ENCODE measurements around the gene TENT4B. TPM values are rescaled to one million over a fixed set of nuclear protein-coding genes. Genes with fewer than 3 reads are reported as not detected.
A peak's percentile ranks its signal among the peaks of the same experiment; 100 is the strongest.

TENT4B gene
- total RNA-seq, 1 donor from 2014 or later, result 16.6 TPM

DNA sequence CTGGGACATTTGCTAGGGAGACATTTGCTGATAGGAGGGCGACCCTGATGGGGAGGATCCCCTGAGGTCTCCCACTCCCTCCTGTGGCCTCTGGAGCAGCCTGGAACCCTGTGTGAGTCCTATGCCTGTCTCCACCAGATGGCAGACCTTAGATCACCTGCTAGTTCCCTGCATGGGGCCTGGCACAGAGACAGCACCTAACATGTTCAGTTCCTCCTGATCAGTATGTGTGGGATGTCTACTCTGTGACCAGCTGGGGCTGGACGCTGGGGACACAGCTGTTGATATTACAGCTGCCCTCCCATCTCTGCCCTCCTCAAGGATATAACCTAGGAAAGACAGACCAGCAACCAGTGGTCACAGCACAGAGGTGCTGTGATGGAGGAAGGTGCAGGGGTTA lies 112.2 kb downstream of the TENT4B start:
- peak; percentile 83 for DNase-seq
- Mint-ChIP-seq H3K27ac (peak overlapping the region; percentile 85), H3K4me3 (peak overlapping the region; percentile 79), H3K4me1 (peaks cover 52% of the 10 kb centered on the region), H3K27me3 (peaks cover 6% of the 10 kb centered on the region), H3K36me3 (ENCODE audit: low read depth) (peaks cover 12% of the 10 kb centered on the region), H3K9me3 (no peaks in the 10 kb centered on the region)
- intact Hi-C loops (cut with micrococcal nuclease), result loop anchor here (5.0 kb wide), 3 partner anchors 53 to 417 kb away; partner anchors contain the start of genes BRD7 and SNX20

DNA sequence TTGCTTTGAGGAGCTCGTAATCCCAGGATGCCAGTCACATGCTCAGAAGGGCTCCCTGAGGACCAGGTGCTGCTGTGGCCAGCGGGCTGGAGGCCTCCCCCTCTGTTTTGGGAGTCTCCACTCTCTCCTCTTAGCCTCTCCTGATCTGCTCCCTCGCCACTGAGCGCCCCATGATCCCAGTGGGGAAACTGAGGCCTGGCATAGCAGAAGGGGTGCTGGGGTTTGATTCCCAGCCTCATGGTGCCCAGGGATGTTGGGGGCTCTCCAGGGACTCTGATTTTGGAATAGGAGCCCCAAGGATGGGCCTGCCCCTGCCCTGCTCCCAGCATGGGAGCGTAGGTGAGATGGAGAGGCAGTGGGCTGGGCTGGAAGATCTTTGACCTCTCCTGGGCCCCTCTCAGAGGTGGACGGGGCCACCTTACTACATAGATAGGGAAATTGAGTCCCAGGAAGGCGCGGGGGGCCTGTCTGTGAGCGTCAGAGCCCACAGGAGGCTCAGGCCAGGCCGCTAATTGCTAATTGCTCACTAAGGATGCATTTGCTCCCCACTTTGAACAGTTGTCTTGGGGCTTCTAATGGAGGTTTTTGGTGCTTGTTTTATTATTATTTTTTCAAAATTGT lies 112.7 kb downstream of the TENT4B start:
- H3K9me3 Mint-ChIP-seq, result no peaks in the 10 kb centered on the region
- peaks cover 53% of the 10 kb centered on the region for H3K4me1 Mint-ChIP-seq
- peak overlapping the region; percentile 96 for H3K27ac Mint-ChIP-seq
- intact Hi-C loops (cut with micrococcal nuclease), result loop anchor here (1.0 to 5.0 kb wide), 4 partner anchors 8 to 416 kb away; partner anchors contain the start of genes BRD7 and SNX20
- DNase-seq, result no peak
- H3K4me3 Mint-ChIP-seq, result peak overlapping the region; percentile 96
- H3K36me3 Mint-ChIP-seq (ENCODE audit: low read depth), result peaks cover 10% of the 10 kb centered on the region
- H3K27me3 Mint-ChIP-seq, result peaks cover 3% of the 10 kb centered on the region

GRCh38 chr16:50266337-50267091 lies 113.4 kb downstream of the TENT4B start, which contains the start of gene ADCY7:
Gene ADCY7, plus strand, starts transcription at chr16:50266551. Its CDS starts 21,629 bp downstream, at chr16:50288180.
- Mint-ChIP-seq H3K9me3 (no peaks in the 10 kb centered on the region), H3K27me3 (no peaks in the 10 kb centered on the region), H3K27ac (peak within 1 kb of the TSS; percentile 96), H3K4me3 (peak within 1 kb of the TSS; percentile 96), H3K36me3 (ENCODE audit: low read depth) (peaks cover 12% of the 10 kb centered on the region), H3K4me1 (peaks cover 60% of the 10 kb centered on the region)
- peak; percentile 95 for DNase-seq
- intact Hi-C loops (cut with micrococcal nuclease), result loop anchor here (1.0 to 5.0 kb wide), 5 partner anchors 8 to 416 kb away; partner anchors contain the start of genes BRD7 and SNX20

DNA sequence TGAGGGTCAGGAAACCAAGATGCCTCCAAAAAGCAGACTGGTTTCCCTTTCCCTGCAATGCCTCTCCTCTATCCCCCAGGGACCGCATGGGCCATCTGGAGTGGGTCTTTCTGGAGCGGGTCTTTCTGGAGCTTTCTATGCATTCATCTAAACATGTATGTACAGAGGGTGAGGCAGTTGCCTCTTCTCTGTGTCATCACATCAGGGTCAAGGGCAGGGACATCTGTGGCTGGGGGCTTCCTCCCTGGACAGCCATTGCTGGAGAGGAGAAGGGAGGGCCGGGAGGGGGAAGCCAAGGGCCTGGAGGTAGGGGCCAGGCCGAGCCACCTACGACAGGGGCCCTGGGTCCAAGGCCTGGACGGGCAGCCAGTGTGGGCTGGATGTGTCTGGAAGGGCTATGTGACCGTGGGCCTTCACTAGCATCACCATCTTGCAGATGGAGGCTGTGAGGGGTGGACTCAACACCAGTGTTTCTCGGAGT lies 114.1 kb downstream of the TENT4B start:
- peaks cover 13% of the 10 kb centered on the region for H3K36me3 Mint-ChIP-seq (ENCODE audit: low read depth)
- intact Hi-C loops (cut with micrococcal nuclease), result loop anchor here (1.0 to 5.0 kb wide), 4 partner anchors 22 to 415 kb away; partner anchors contain the start of genes BRD7 and SNX20
- no peak for DNase-seq
- H3K27ac Mint-ChIP-seq, result peak overlapping the region; percentile 96
- no peaks in the 10 kb centered on the region for H3K9me3 Mint-ChIP-seq
- no peaks in the 10 kb centered on the region for H3K27me3 Mint-ChIP-seq
- H3K4me1 Mint-ChIP-seq, result peaks cover 65% of the 10 kb centered on the region
- H3K4me3 Mint-ChIP-seq, result peak overlapping the region; percentile 96

GRCh38 chr16:50267651-50268050 lies 114.5 kb downstream of the TENT4B start:
- Mint-ChIP-seq H3K4me1 (peaks cover 70% of the 10 kb centered on the region), H3K9me3 (no peaks in the 10 kb centered on the region), H3K4me3 (peak overlapping the region; percentile 96), H3K36me3 (ENCODE audit: low read depth) (peaks cover 17% of the 10 kb centered on the region), H3K27ac (peak overlapping the region; percentile 96), H3K27me3 (no peaks in the 10 kb centered on the region)
- intact Hi-C loops (cut with micrococcal nuclease), result loop anchor here (1.0 to 5.0 kb wide), 4 partner anchors 22 to 415 kb away; partner anchors contain the start of genes BRD7 and SNX20
- peak; percentile 69 for DNase-seq

- Mint-ChIP-seq H3K9me3 (no peaks in the 10 kb centered on the region), H3K4me1 (peaks cover 74% of the 10 kb centered on the region), H3K36me3 (ENCODE audit: low read depth) (peaks cover 17% of the 10 kb centered on the region), H3K27ac (peak overlapping the region; percentile 67), H3K4me3 (peak overlapping the region; percentile 96), H3K27me3 (no peaks in the 10 kb centered on the region)
- intact Hi-C loops (cut with micrococcal nuclease), result loop anchor here (5.0 kb wide), 3 partner anchors 56 to 414 kb away; partner anchors contain the start of genes BRD7 and SNX20
- no peak for DNase-seq
These were observed 115.2 kb downstream of the TENT4B start for GRCh38 chr16:50268352-50268751.

DNA sequence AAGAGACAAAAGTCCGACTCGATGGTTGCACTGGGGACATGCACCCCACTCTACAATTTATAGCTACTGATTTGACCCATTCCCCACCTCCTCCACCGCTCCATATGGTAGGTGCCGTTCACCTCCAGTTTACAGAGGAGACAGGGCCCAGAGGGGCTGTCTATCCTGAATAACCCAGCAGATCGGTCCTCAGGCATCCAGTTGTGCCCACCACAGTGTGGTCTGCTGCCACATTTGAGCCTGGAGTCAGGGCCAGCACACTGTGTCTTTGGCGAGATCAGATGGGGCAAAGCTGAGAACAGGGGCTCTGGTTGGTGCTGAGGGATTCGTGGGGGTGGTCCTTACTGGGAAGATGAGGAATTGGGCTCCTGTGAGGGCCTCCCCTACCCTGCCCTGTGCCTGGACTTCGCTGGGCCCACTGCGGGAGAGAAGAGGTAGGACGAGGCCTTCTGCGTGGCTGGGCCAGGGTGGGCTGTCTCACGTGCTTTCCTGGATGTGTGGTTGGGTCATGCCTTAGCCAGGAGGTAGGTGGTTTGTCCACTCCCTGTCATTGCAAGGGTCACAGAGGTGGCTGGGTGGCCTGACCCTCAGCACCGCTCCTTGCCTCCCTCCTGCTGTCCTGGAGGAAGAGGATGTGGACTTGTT lies 116.1 kb downstream of the TENT4B start:
- peaks cover 21% of the 10 kb centered on the region for H3K36me3 Mint-ChIP-seq (ENCODE audit: low read depth)
- peaks cover 76% of the 10 kb centered on the region for H3K4me1 Mint-ChIP-seq
- H3K9me3 Mint-ChIP-seq, result no peaks in the 10 kb centered on the region
- no peaks in the 10 kb centered on the region for H3K27me3 Mint-ChIP-seq
- no peak for DNase-seq
- intact Hi-C loops (cut with micrococcal nuclease), result loop anchor here (5.0 kb wide), 3 partner anchors 57 to 413 kb away; partner anchors contain the start of genes BRD7 and SNX20
- peak overlapping the region; percentile 62 for H3K27ac Mint-ChIP-seq
- peak overlapping the region; percentile 48 for H3K4me3 Mint-ChIP-seq

GRCh38 chr16:50269769-50270509 lies 116.8 kb downstream of the TENT4B start:
- DNase-seq, result no peak
- H3K27ac Mint-ChIP-seq, result peak overlapping the region; percentile 51
- H3K9me3 Mint-ChIP-seq, result no peaks in the 10 kb centered on the region
- intact Hi-C loops (cut with micrococcal nuclease), result loop anchor here (5.0 kb wide), 3 partner anchors 58 to 412 kb away; partner anchors contain the start of genes BRD7 and SNX20
- peaks cover 74% of the 10 kb centered on the region for H3K4me1 Mint-ChIP-seq
- H3K36me3 Mint-ChIP-seq (ENCODE audit: low read depth), result peaks cover 21% of the 10 kb centered on the region
- peak overlapping the region; percentile 48 for H3K4me3 Mint-ChIP-seq
- no peaks in the 10 kb centered on the region for H3K27me3 Mint-ChIP-seq

DNA sequence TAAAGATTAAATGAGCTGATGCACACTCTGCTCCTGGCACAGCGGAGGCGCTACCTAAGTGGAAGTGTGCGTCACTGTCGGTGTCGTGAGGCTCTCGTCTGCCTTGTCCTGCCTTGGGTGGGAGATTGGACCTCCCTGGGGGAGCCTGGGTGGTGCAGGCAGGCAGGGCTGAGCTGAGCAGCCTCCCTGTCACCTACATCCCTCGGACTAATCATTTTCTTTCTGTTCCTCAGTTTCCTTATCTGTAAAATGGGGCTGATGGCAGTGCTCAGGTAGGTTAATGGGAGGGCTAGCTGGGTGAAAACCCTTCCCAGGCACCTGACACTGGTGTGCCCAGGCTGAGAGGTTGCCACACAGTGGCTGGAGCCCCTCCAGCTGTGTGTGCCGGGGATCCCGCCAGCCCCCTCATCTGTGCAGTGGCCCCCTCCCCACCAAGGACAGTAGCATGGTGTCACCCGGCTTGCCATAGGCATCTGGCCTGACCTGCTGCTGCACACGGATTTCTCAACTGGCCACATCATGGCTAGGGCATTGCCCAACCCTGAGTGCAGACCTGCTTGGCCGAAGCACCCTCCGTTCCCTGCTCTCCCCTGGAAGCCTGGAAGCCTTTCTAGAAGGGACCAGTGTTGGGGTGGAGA lies 117.5 kb downstream of the TENT4B start:
- Mint-ChIP-seq H3K4me3 (no peak overlapping the region), H3K27ac (no peak overlapping the region), H3K4me1 (peaks cover 74% of the 10 kb centered on the region), H3K9me3 (no peaks in the 10 kb centered on the region), H3K36me3 (ENCODE audit: low read depth) (peaks cover 21% of the 10 kb centered on the region), H3K27me3 (no peaks in the 10 kb centered on the region)
- intact Hi-C loops (cut with micrococcal nuclease), result no loop called here
- DNase-seq, result no peak

- Mint-ChIP-seq H3K27me3 (no peaks in the 10 kb centered on the region), H3K27ac (peak overlapping the region; percentile 56), H3K4me1 (peaks cover 74% of the 10 kb centered on the region), H3K9me3 (no peaks in the 10 kb centered on the region), H3K36me3 (ENCODE audit: low read depth) (peaks cover 21% of the 10 kb centered on the region), H3K4me3 (no peak overlapping the region)
- no peak for DNase-seq
- intact Hi-C loops (cut with micrococcal nuclease), result no loop called here
These were observed 118.3 kb downstream of the TENT4B start for GRCh38 chr16:50271148-50272041.

- DNase-seq, result no peak
- Mint-ChIP-seq H3K4me3 (peak overlapping the region; percentile 17), H3K4me1 (peaks cover 79% of the 10 kb centered on the region), H3K27ac (peak overlapping the region; percentile 70), H3K36me3 (ENCODE audit: low read depth) (peaks cover 25% of the 10 kb centered on the region), H3K9me3 (no peaks in the 10 kb centered on the region), H3K27me3 (no peaks in the 10 kb centered on the region)
- intact Hi-C loops (cut with micrococcal nuclease), result no loop called here
These were observed 119.0 kb downstream of the TENT4B start for GRCh38 chr16:50272111-50272571.
